Mesenchymal stem cell (in vitro differentiated cells and primary cell): ENCODE results near the gene STX4.

ENCODE experiments used
- DNase-seq: peaks from one replicate; pipeline ENCODE4 v3.0.0-alpha.2; 2013
- H2AFZ ChIP-seq: one replicate; pipeline ENCODE4 v1.6.1; 2013; ENCODE audit warnings: low read depth, mild to moderate bottlenecking, control low read depth, inconsistent platforms, low read length, moderate library complexity
- H2AK5ac ChIP-seq: 2 replicates; pipeline ENCODE4 v1.6.1; 2013; ENCODE audit warnings: low read length, moderate library complexity, mild to moderate bottlenecking, inconsistent platforms; ENCODE audit not compliant: severe bottlenecking
- H2BK120ac ChIP-seq: one replicate; pipeline ENCODE4 v1.6.1; 2013; ENCODE audit warnings: low read depth, mild to moderate bottlenecking, inconsistent platforms, low read length, moderate library complexity
- H2BK12ac ChIP-seq, 2 experiments: one replicate each; pipeline ENCODE4 v1.6.1; 2013; ENCODE audit warnings: inconsistent platforms in 2 of 2, low read length in 2 of 2, mild to moderate bottlenecking in 2 of 2, moderate library complexity in 2 of 2, control low read depth in 1 of 2
- H2BK15ac ChIP-seq: one replicate; pipeline ENCODE4 v1.6.1; 2013; ENCODE audit warnings: mild to moderate bottlenecking, low read depth, inconsistent platforms; ENCODE audit not compliant: poor library complexity, severe bottlenecking
- H2BK5ac ChIP-seq: 2 replicates; pipeline ENCODE4 v1.6.1; 2013; ENCODE audit warnings: low read depth, mild to moderate bottlenecking, low read length, control low read depth, inconsistent platforms; ENCODE audit not compliant: poor library complexity, severe bottlenecking
- H3K14ac ChIP-seq, 2 experiments: one replicate each; pipeline ENCODE4 v1.6.1; 2013; ENCODE audit warnings: inconsistent platforms in 2 of 2, low read length in 2 of 2, control low read depth in 1 of 2, mild to moderate bottlenecking in 1 of 2, moderate library complexity in 1 of 2
- H3K18ac ChIP-seq, 2 experiments: one replicate each; pipeline ENCODE4 v1.6.1; 2013; ENCODE audit warnings: inconsistent platforms in 2 of 2, low read length in 2 of 2, control low read depth in 1 of 2, low read depth in 1 of 2, mild to moderate bottlenecking in 1 of 2
- H3K23ac ChIP-seq, 2 experiments: one replicate each; pipeline ENCODE4 v1.6.1; 2013; ENCODE audit warnings: inconsistent platforms in 2 of 2, low read length in 2 of 2, mild to moderate bottlenecking in 2 of 2, moderate library complexity in 2 of 2, control low read depth in 1 of 2
- H3K27ac ChIP-seq: 2 replicates; pipeline ENCODE4 v1.5.1; 2013; ENCODE audit warnings: mild to moderate bottlenecking, moderate library complexity, low read length, control low read depth, inconsistent platforms; ENCODE audit not compliant: poor library complexity, severe bottlenecking
- H3K27me3 ChIP-seq, 2 experiments: 2 replicates each; pipeline versions ENCODE4 v1.6.1 to v1.7.0; 2013; ENCODE audit warnings: low read length in 2 of 2, mild to moderate bottlenecking in 2 of 2, moderate library complexity in 2 of 2, control low read depth in 1 of 2, inconsistent platforms in 1 of 2; ENCODE audit not compliant: control insufficient read depth in 1 of 2, insufficient read depth in 1 of 2
- H3K36me3 ChIP-seq, 2 experiments: 2 replicates each; pipeline versions ENCODE4 v1.6.1 to v1.7.0; 2013; ENCODE audit warnings: low read length in 2 of 2, control low read depth in 1 of 2, inconsistent platforms in 1 of 2, low read depth in 1 of 2, mild to moderate bottlenecking in 1 of 2; ENCODE audit not compliant: insufficient read depth in 2 of 2, control insufficient read depth in 1 of 2
- H3K4ac ChIP-seq, 2 experiments: one replicate each; pipeline ENCODE4 v1.6.1; 2013; ENCODE audit warnings: inconsistent platforms in 2 of 2, low read length in 2 of 2, mild to moderate bottlenecking in 2 of 2, moderate library complexity in 2 of 2, control low read depth in 1 of 2, low read depth in 1 of 2
- H3K4me1 ChIP-seq: 2 replicates; pipeline ENCODE4 v1.6.1; 2013; ENCODE audit warnings: low read depth, low read length, control low read depth; ENCODE audit not compliant: control insufficient read depth, insufficient read depth
- H3K4me2 ChIP-seq: 2 replicates; pipeline ENCODE4 v1.6.1; 2013; ENCODE audit warnings: low read length, mild to moderate bottlenecking, inconsistent platforms; ENCODE audit not compliant: poor library complexity, severe bottlenecking
- H3K4me3 ChIP-seq, 2 experiments: 2 replicates each; pipeline versions ENCODE4 v1.5.1 to v1.7.0; 2013; ENCODE audit warnings: low read length in 2 of 2, mild to moderate bottlenecking in 2 of 2, control low read depth in 1 of 2, low read depth in 1 of 2; ENCODE audit not compliant: insufficient read depth in 1 of 2
- H3K79me1 ChIP-seq: replicated peaks from 2 replicates; pipeline ENCODE4 v1.6.1; 2013; ENCODE audit warnings: mild to moderate bottlenecking, control low read depth, low read length, inconsistent platforms; ENCODE audit not compliant: poor library complexity, severe bottlenecking
- H3K9ac ChIP-seq: 2 replicates; pipeline ENCODE4 v1.7.0; 2013; ENCODE audit warnings: mild to moderate bottlenecking, low read length, moderate library complexity
- H3K9me3 ChIP-seq: 2 replicates; pipeline ENCODE4 v1.7.0; 2013; ENCODE audit warnings: mild to moderate bottlenecking, low read length; ENCODE audit not compliant: control insufficient read depth
- H4K8ac ChIP-seq: one replicate; pipeline ENCODE4 v1.6.1; 2013; ENCODE audit warnings: inconsistent platforms, mild to moderate bottlenecking, low read length, moderate library complexity
- H4K91ac ChIP-seq: one replicate; pipeline ENCODE4 v1.6.1; 2013; ENCODE audit warnings: mild to moderate bottlenecking, low read length, inconsistent platforms
- WGBS: methylation state at CpG from one replicate; pipeline ENCODE4 v1.1.7; 2013; ENCODE audit warnings: mixed read lengths; 5-methylcytosine and 5-hydroxymethylcytosine counted together

STX4 gene

DNA sequence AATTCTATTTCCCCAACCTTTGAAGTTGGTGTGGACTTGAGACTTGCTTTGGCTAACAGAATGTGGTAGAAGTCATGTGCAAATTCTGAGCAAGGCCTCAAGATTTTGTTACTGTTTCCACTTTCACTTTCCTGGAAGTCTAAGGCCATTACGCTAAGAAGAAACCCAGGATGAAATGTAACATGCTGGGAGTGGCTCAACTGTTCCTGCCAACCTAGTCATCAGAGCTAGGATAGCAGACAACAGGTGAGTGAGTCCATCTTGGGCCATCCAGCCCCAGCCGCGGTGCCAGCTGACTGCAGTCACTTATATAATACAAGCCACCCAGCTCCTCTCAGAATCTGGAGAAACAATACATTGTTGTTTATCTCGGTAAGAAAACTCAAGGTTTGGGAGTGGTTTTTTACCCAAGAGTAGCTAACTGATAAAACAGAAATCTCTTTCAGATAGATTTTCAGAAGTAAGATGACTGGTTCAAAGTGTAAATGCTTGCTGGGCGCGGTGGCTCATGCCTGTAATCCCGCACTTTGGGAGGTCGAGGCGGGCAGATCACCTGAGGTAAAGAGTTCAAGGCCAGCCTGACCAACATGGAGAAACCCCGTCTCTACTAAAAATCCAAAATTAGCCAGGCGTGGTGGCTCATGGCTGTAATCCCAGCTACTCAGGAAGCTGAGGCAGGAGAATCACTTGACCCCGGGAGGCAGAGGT, 10.7 kb upstream of the STX4 start:
- Histone ChIP-seq H3K18ac (no peak overlapping the region), H3K27ac (no peak overlapping the region), H2AFZ (no peak overlapping the region), H3K27me3 (no peaks in the 10 kb centered on the region), H2AK5ac (no peak overlapping the region), H2BK5ac (no peak overlapping the region), H3K79me1 (no peaks in the 10 kb centered on the region), H3K9me3 (no peaks in the 10 kb centered on the region), H3K4me1 (no peaks in the 10 kb centered on the region), H3K9ac (no peak overlapping the region), H2BK120ac (no peak overlapping the region), H3K4me3 (no peak overlapping the region), H3K23ac (no peak overlapping the region), H2BK15ac (no peak overlapping the region), H4K91ac (no peak overlapping the region), H3K4me2 (no peak overlapping the region), H3K14ac (no peak overlapping the region), H4K8ac (no peak overlapping the region), H2BK12ac (peak overlapping the region in 1 of 2 experiments; percentile 32), H3K4ac (no peak overlapping the region), H3K36me3 (no peaks in the 10 kb centered on the region)
- 86% methylated on average over 9 of the region's 12 CpGs for WGBS
- DNase-seq: no peak

DNA sequence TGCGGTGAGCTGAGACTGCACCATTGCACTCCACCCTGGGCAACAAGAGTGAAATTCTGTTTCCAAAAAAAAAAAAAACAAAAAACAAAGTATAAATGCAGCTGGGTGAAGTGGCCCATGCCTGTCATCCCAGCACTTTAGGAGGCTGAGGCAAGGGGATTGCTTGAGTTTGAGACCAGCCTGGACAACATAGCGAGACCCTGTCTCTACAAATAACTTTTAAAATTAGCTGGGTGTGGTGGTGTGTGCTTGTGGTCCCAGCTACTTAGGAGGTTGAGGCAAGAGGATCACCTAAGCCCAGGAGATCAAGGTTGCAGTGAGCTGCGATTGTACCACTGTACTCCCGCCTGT, 10.1 kb upstream of the STX4 start:
- no peak overlapping the region for H2BK15ac ChIP-seq
- no peak for DNase-seq
- no peaks in the 10 kb centered on the region for H3K9me3 ChIP-seq
- H3K4me1 ChIP-seq: no peaks in the 10 kb centered on the region
- no peak overlapping the region for H3K4me3 ChIP-seq
- H3K18ac ChIP-seq: no peak overlapping the region
- H2AFZ ChIP-seq: no peak overlapping the region
- H2AK5ac ChIP-seq: no peak overlapping the region
- no peaks in the 10 kb centered on the region for H3K27me3 ChIP-seq
- no peak overlapping the region for H4K91ac ChIP-seq
- H3K14ac ChIP-seq: no peak overlapping the region
- H3K79me1 ChIP-seq: no peaks in the 10 kb centered on the region
- no peak overlapping the region for H2BK5ac ChIP-seq
- no peak overlapping the region for H4K8ac ChIP-seq
- H3K4me2 ChIP-seq: no peak overlapping the region
- H3K23ac ChIP-seq: no peak overlapping the region
- WGBS: 50% methylated on average over 1 of the region's 4 CpGs
- H2BK120ac ChIP-seq: no peak overlapping the region
- no peak overlapping the region for H3K27ac ChIP-seq
- H3K36me3 ChIP-seq: no peaks in the 10 kb centered on the region
- no peak overlapping the region for H2BK12ac ChIP-seq
- no peak overlapping the region for H3K4ac ChIP-seq
- no peak overlapping the region for H3K9ac ChIP-seq

DNA sequence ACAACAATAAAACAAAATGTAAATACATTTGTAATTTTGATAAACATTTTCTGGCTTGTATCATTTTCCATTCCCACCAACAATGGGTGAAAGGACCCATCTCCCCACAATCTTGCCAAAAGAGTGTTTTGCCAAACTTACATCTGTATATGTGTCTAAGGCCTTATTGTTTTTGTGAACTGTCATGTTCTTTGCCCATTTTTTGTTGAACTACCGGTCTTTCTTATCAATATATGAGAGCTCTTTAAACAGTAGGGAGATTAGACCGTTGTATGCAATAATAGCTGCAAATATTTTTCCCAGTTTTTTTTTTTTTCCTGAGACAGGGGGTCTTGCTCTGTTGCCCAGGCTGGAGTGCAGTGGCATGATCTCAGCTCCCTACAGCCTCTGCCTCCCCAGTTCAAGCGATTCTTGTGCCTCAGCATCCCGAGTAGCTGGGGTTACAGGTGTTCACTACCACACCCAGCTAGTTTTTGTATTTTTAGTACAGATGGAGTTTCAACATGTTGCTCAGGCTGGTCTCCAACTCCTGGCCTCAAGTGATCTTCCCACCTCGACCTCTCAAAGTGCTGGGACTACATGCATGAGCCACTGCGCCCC, 9.6 kb upstream of the STX4 start:
- H3K9me3 ChIP-seq: no peaks in the 10 kb centered on the region
- no peaks in the 10 kb centered on the region for H3K27me3 ChIP-seq
- 89% methylated on average over 4 of the region's 6 CpGs for WGBS
- H3K14ac ChIP-seq: no peak overlapping the region
- no peak overlapping the region for H2BK120ac ChIP-seq
- no peak overlapping the region for H2BK12ac ChIP-seq
- H3K4ac ChIP-seq: no peak overlapping the region
- no peaks in the 10 kb centered on the region for H3K36me3 ChIP-seq
- no peak overlapping the region for H3K9ac ChIP-seq
- no peak overlapping the region for H2AFZ ChIP-seq
- no peak overlapping the region for H2BK5ac ChIP-seq
- no peak overlapping the region for H3K4me3 ChIP-seq
- no peak overlapping the region for H3K18ac ChIP-seq
- DNase-seq: no peak
- no peaks in the 10 kb centered on the region for H3K4me1 ChIP-seq
- H3K27ac ChIP-seq: no peak overlapping the region
- no peaks in the 10 kb centered on the region for H3K79me1 ChIP-seq
- no peak overlapping the region for H4K91ac ChIP-seq
- no peak overlapping the region for H3K23ac ChIP-seq
- H2AK5ac ChIP-seq: no peak overlapping the region
- H2BK15ac ChIP-seq: no peak overlapping the region
- H3K4me2 ChIP-seq: no peak overlapping the region
- no peak overlapping the region for H4K8ac ChIP-seq

DNA sequence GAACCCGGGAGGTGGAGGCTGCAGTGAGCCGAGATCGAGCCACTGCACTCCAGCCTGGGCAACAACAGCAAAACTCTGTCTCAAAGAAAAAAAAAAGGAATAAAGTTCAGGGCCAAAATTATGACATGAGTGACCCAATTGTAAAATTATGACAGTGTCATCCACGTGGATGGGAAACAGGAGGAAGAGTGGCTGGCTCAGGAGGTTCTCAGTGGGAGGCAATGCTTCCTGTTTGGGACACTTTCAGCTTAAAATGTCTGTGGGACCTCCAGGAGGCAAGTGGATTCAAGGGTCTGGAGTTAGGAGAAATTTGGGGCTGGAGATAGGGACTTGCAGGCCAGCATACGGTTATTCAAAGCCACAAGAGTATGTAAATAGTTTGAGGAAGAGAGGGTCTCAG, 8.0 kb upstream of the STX4 start:
- 78% methylated on average over 2 of the region's 5 CpGs for WGBS

More for the DNA sequence above, 8.0 kb upstream of the STX4 start:
- no peak overlapping the region for H3K27ac ChIP-seq
- H3K27me3 ChIP-seq: no peaks in the 10 kb centered on the region
- H3K36me3 ChIP-seq: no peaks in the 10 kb centered on the region
- H2AK5ac ChIP-seq: no peak overlapping the region
- H3K4me1 ChIP-seq: no peaks in the 10 kb centered on the region
- H3K4me3 ChIP-seq: no peak overlapping the region
- H3K4me2 ChIP-seq: no peak overlapping the region
- no peak overlapping the region for H4K8ac ChIP-seq
- H3K14ac ChIP-seq: no peak overlapping the region
- H2BK120ac ChIP-seq: no peak overlapping the region
- no peaks in the 10 kb centered on the region for H3K9me3 ChIP-seq
- no peak overlapping the region for H2BK12ac ChIP-seq
- H2BK5ac ChIP-seq: no peak overlapping the region
- H3K4ac ChIP-seq: no peak overlapping the region
- no peak overlapping the region for H4K91ac ChIP-seq
- no peak for DNase-seq
- H3K79me1 ChIP-seq: no peaks in the 10 kb centered on the region
- no peak overlapping the region for H3K18ac ChIP-seq
- H3K9ac ChIP-seq: no peak overlapping the region
- H2BK15ac ChIP-seq: no peak overlapping the region
- H2AFZ ChIP-seq: no peak overlapping the region
- no peak overlapping the region for H3K23ac ChIP-seq
